OCI-LY7 (cell line): ENCODE data around the gene TBC1D10B. TPM values are rescaled to one million over a fixed set of nuclear protein-coding genes. Genes with fewer than 3 reads are reported as not detected.
"Not testable (repeated sequence)": the region's sequence is repeated elsewhere in the genome, so short reads cannot be mapped to it uniquely, and the experiment has no call there.

Experiments
- BruUV-seq: library from RNA; stranded (reverse); fragments of 400-500 nt; replicated peaks from 2 replicates; lab custom pipeline; 2021; lab: Mats Ljungman, UMichigan
- CTCF ChIA-PET: fragments of 300-600 bp; sonication (Branson Sonifier 250); formaldehyde crosslinking; loops from one replicate; lab custom pipeline; 2022; ENCODE audit warnings: antibody characterized with exemption; ENCODE audit not compliant: unreplicated experiment; lab: Charles Lee
- POLR2A ChIA-PET: fragments of 300-600 bp; sonication (Branson Sonifier 250); formaldehyde crosslinking; loops from one replicate; lab custom pipeline; 2022; ENCODE audit warnings: antibody characterized with exemption; lab: Charles Lee
- DNase-seq: peaks from one replicate; pipeline ENCODE4 v3.0.0-alpha.2; 2015; ENCODE audit warnings: low spot score
- H2AFZ ChIP-seq: fragments of 200-600 bp; sonication (generic), shearing (Covaris generic); 2 replicates; pipeline ENCODE4 v1.6.1; 2014; ENCODE audit warnings: mild to moderate bottlenecking, antibody characterized with exemption, low read length, moderate library complexity
- H3K27ac ChIP-seq: fragments of 200-600 bp; sonication (generic); 2 replicates; pipeline ENCODE4 v1.5.1; 2014; ENCODE audit warnings: mixed run types, low read depth, mild to moderate bottlenecking, moderate library complexity, low read length, inconsistent platforms; ENCODE audit not compliant: poor library complexity, severe bottlenecking
- H3K36me3 ChIP-seq: fragments of 200-600 bp; sonication (generic); 2 replicates; pipeline ENCODE4 v1.6.1; 2014; ENCODE audit warnings: mild to moderate bottlenecking, antibody characterized with exemption, low read length, moderate library complexity, mixed read lengths; ENCODE audit not compliant: insufficient read depth
- H3K4me1 ChIP-seq: fragments of 200-600 bp; sonication (generic); 2 replicates; pipeline ENCODE4 v1.5.1; 2014; ENCODE audit warnings: mild to moderate bottlenecking, low read length; ENCODE audit not compliant: insufficient read depth, poor library complexity, severe bottlenecking
- H3K4me2 ChIP-seq: fragments of 200-600 bp; sonication (generic); 2 replicates; pipeline ENCODE4 v1.6.1; 2014; ENCODE audit warnings: mild to moderate bottlenecking, low read length
- H3K4me3 ChIP-seq: fragments of 200-600 bp; sonication (generic); 2 replicates; pipeline ENCODE4 v1.5.1; 2014; ENCODE audit warnings: mild to moderate bottlenecking, low read depth, low read length; ENCODE audit not compliant: poor library complexity, severe bottlenecking
- H3K79me2 ChIP-seq: fragments of 200-600 bp; sonication (generic); 2 replicates; pipeline ENCODE4 v1.6.1; 2016; ENCODE audit warnings: low read depth, mild to moderate bottlenecking, low read length, moderate library complexity, mixed read lengths; ENCODE audit not compliant: insufficient read depth
- H3K9me2 ChIP-seq: fragments of 200-600 bp; sonication (generic); 2 replicates; pipeline ENCODE4 v1.6.1; 2016; ENCODE audit warnings: mild to moderate bottlenecking, low read length, mixed read lengths; ENCODE audit not compliant: insufficient read depth
- H3K9me3 ChIP-seq: fragments of 200-600 bp; sonication (generic); 2 replicates; pipeline ENCODE4 v1.6.1; 2014; ENCODE audit warnings: mild to moderate bottlenecking, mixed run types, low read length, mixed read lengths
- H4K20me1 ChIP-seq: fragments of 200-600 bp; sonication (generic); 2 replicates; pipeline ENCODE4 v1.6.1; 2014; ENCODE audit warnings: mild to moderate bottlenecking, antibody characterized with exemption, low read length, moderate library complexity, mixed read lengths; ENCODE audit not compliant: insufficient read depth
- CTCF ChIP-seq: fragments of 200-600 bp; sonication (generic); conservative IDR thresholded peaks from 2 replicates; pipeline ENCODE4 v1.5.1; 2014; ENCODE audit warnings: mild to moderate bottlenecking, antibody characterized with exemption, low read length, moderate library complexity, mixed read lengths
- EZH2phosphoT487 ChIP-seq: fragments of 200-600 bp; sonication (generic); IDR thresholded peaks from 2 replicates; pipeline ENCODE4 v1.6.1; 2018; ENCODE audit warnings: low read depth, borderline replicate concordance, mild to moderate bottlenecking, mixed run types, antibody characterized with exemption, low read length, moderate library complexity, mixed read lengths
- intact Hi-C: fragments of 100-400 bp; cut with micrococcal nuclease; formaldehyde crosslinking; loops from one replicate; pipeline ENCODE4 v1.10.0; 2022; ENCODE audit not compliant: unreplicated experiment
- total RNA-seq, 2 experiments: library from RNA; depleted of rRNA in 1 of 2; stranded (reverse); fragments of >200 nt in 1 of 2; shearing (Covaris generic) in 1 of 2; gene quantifications; 2 replicates each; pipeline ENCODE4 v1.2.3, GENCODE V29; 2014 to 2022

The TBC1D10B gene
- total RNA-seq, 2 experiments from 2014 or later = 44.9 to 78.6 TPM

GRCh38 chr16:30335598-30336474 lies 34.5 kb downstream of the TBC1D10B start:
- TSS peak; percentile 55 for BruUV-seq
- intact Hi-C loops = loop anchor here (2.0 kb wide), 1 partner anchor 35 kb away; the partner anchor contains the start of gene TBC1D10B

GRCh38 chr16:30335028-30335597 lies 35.2 kb downstream of the TBC1D10B start:
- H2AFZ ChIP-seq, BruUV-seq, H3K9me3 ChIP-seq, H3K9me2 ChIP-seq, CTCF ChIA-PET, H4K20me1 ChIP-seq: not testable (repeated sequence)
- Histone ChIP-seq H3K4me2 (peak overlapping the region; percentile 72), H3K4me1 (peaks cover 21% of the 10 kb centered on the region), H3K79me2 (peaks cover 57% of the 10 kb centered on the region), H3K27ac (peak overlapping the region; percentile 78), H3K4me3 (peak overlapping the region; percentile 76), H3K36me3 (peaks cover 46% of the 10 kb centered on the region)
- intact Hi-C loops = loop anchor here (2.0 kb wide), 1 partner anchor 36 kb away; the partner anchor contains the start of gene TBC1D10B
- DNase-seq = peak; percentile 79
- POLR2A ChIA-PET = interaction anchor here (0.8 to 1.2 kb wide), 2 partner anchors 20 to 257 kb away, joined by 3 read pairs; partner anchors contain the start of gene CD2BP2

More at GRCh38 chr16:30335598-30336474, 34.5 kb downstream of the TBC1D10B start:
- H3K79me2 ChIP-seq = peaks cover 56% of the 10 kb centered on the region
- TF ChIP-seq CTCF = no peak
- no peak for TF ChIP-seq EZH2phosphoT487
- CTCF ChIA-PET = no interaction called here
- H3K27ac ChIP-seq = peak overlapping the region; percentile 78
- no peak for DNase-seq
- H2AFZ ChIP-seq = no peak overlapping the region
- H3K9me3 ChIP-seq = no peaks in the 10 kb centered on the region
- H3K9me2 ChIP-seq = no peaks in the 10 kb centered on the region
- H3K4me3 ChIP-seq = peak overlapping the region; percentile 76
- no peaks in the 10 kb centered on the region for H4K20me1 ChIP-seq
- peak overlapping the region; percentile 72 for H3K4me2 ChIP-seq
- POLR2A ChIA-PET = interaction anchor here (0.8 to 1.2 kb wide), 2 partner anchors 19 to 258 kb away, joined by 3 read pairs; partner anchors contain the start of gene CD2BP2
- H3K4me1 ChIP-seq = peaks cover 18% of the 10 kb centered on the region
- H3K36me3 ChIP-seq = peaks cover 45% of the 10 kb centered on the region

- H3K9me3 ChIP-seq, H3K9me2 ChIP-seq, H2AFZ ChIP-seq, CTCF ChIA-PET, H4K20me1 ChIP-seq, BruUV-seq: not testable (repeated sequence)
- Histone ChIP-seq H3K36me3 (peaks cover 40% of the 10 kb centered on the region), H3K79me2 (peaks cover 57% of the 10 kb centered on the region), H3K27ac (peak overlapping the region; percentile 78), H3K4me3 (peak overlapping the region; percentile 76), H3K4me2 (peak overlapping the region; percentile 69), H3K4me1 (peaks cover 21% of the 10 kb centered on the region)
- intact Hi-C loops = loop anchor here (2.0 kb wide), 1 partner anchor 36 kb away; the partner anchor contains the start of gene TBC1D10B
- POLR2A ChIA-PET = interaction anchor here (1.2 kb wide), 1 partner anchor 20 kb away, joined by 3 read pairs; the partner anchor contains the start of gene CD2BP2
- peak; percentile 86 for DNase-seq
These were observed 35.8 kb downstream of the TBC1D10B start for GRCh38 chr16:30334473-30334989.

GRCh38 chr16:30324220-30324619 lies 46.1 kb downstream of the TBC1D10B start:
- H3K27ac ChIP-seq = peak overlapping the region; percentile 75
- CTCF ChIA-PET, H2AFZ ChIP-seq, BruUV-seq, H4K20me1 ChIP-seq, POLR2A ChIA-PET, DNase-seq, H3K4me3 ChIP-seq, H3K9me3 ChIP-seq, intact Hi-C loops, H3K9me2 ChIP-seq, H3K36me3 ChIP-seq: not testable (repeated sequence)
- H3K4me2 ChIP-seq = peak overlapping the region; percentile 14; the same call in 1 of the 2 replicates
- H3K4me1 ChIP-seq = peaks cover 40% of the 10 kb centered on the region
- H3K79me2 ChIP-seq = peaks cover 78% of the 10 kb centered on the region

GRCh38 chr16:30318647-30319046 lies 51.6 kb downstream of the TBC1D10B start:
- H4K20me1 ChIP-seq, H3K4me2 ChIP-seq, H3K4me3 ChIP-seq, DNase-seq, POLR2A ChIA-PET, CTCF ChIA-PET, H3K36me3 ChIP-seq, intact Hi-C loops, H2AFZ ChIP-seq, H3K9me3 ChIP-seq, H3K27ac ChIP-seq, BruUV-seq, H3K9me2 ChIP-seq: not testable (repeated sequence)
- Histone ChIP-seq H3K4me1 (peaks cover 20% of the 10 kb centered on the region), H3K79me2 (peaks cover 55% of the 10 kb centered on the region)
